ENCODE results near the gene FGD2.

DNA sequence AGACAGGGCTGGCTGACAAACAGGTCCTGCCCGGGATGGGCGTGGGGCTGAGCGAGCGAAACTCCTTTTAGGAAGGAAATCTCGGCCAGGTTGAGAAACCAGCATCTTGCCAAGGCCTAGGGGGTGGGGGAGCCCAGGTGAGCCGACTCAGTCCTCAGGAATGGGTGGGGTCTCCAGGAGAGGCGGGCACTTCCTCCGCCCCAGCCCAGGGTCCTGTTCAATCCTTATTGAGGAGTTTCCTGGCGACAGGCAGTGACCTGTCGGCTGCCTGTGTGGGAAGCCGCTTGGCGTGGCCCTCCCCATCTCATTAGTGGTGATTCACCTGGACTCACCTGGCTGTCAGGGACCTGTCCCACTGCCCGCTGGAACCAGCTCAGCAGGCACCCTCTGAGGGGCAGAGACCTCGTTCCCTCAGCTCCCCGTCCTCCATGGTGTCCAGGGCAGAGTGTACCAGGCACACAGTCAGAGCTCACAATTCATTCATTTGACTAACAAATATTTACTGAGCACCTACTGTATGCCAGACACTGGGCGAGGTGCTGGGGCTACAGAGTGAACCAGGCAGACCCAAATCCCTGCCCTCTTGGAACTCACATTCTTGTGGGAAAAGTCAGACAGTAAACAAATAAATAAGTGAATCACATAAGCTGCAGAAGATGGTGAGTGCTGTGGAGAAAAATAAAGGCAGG, 51.1 kb downstream of the FGD2 start:
- no peak for TF ChIP-seq POLR2AphosphoS5 (IDR thresholded peaks at IDR 0.05; ENCODE audit: borderline replicate concordance, low read depth, low read length)
- TF ChIP-seq EZH2 (IDR thresholded peaks at IDR 0.05), result no peak

Data from SK-N-MC (cell line).